H9 (cell line): ENCODE results near the gene HYAL2. TPM values are rescaled to one million over a fixed set of nuclear protein-coding genes. Genes with fewer than 3 reads are reported as not detected.
A peak's percentile ranks its signal among the peaks of the same experiment; 100 is the strongest.

Experiments
- DNase-seq: peaks from one replicate; pipeline ENCODE4 v3.0.0-alpha.2; 2017
- H2AFZ ChIP-seq: one replicate; pipeline ENCODE4 v1.6.1; 2013; ENCODE audit warnings: mild to moderate bottlenecking, low read length, control low read depth, moderate library complexity
- H2AK5ac ChIP-seq: 2 replicates; pipeline ENCODE4 v1.6.1; 2013; ENCODE audit warnings: low read length, control low read depth, mixed read lengths; ENCODE audit not compliant: insufficient read length
- H2BK120ac ChIP-seq: one replicate; pipeline ENCODE4 v1.6.1; 2013; ENCODE audit warnings: low read depth, mild to moderate bottlenecking, low read length, control low read depth, inconsistent platforms; ENCODE audit not compliant: poor library complexity, severe bottlenecking
- H2BK12ac ChIP-seq: 2 replicates; pipeline ENCODE4 v1.6.1; 2013; ENCODE audit warnings: low read length, control low read depth, mixed read lengths, low read depth; ENCODE audit not compliant: insufficient read length
- H2BK15ac ChIP-seq: 2 replicates; pipeline ENCODE4 v1.6.1; 2013; ENCODE audit warnings: low read depth, low read length, control low read depth
- H2BK20ac ChIP-seq: one replicate; pipeline ENCODE4 v1.6.1; 2013; ENCODE audit warnings: low read depth, mild to moderate bottlenecking, low read length, control low read depth, inconsistent platforms; ENCODE audit not compliant: poor library complexity, severe bottlenecking
- H2BK5ac ChIP-seq: 2 replicates; pipeline ENCODE4 v1.6.1; 2013; ENCODE audit warnings: low read length, control low read depth, mixed read lengths; ENCODE audit not compliant: insufficient read length
- H3K14ac ChIP-seq: 2 replicates; pipeline ENCODE4 v1.6.1; 2013; ENCODE audit warnings: low read length, control low read depth; ENCODE audit not compliant: insufficient read depth
- H3K18ac ChIP-seq: 2 replicates; pipeline ENCODE4 v1.6.1; 2013; ENCODE audit warnings: low read depth, mild to moderate bottlenecking, mixed read lengths, low read length, control low read depth; ENCODE audit not compliant: insufficient read length
- H3K23ac ChIP-seq: 2 replicates; pipeline ENCODE4 v1.6.1; 2013; ENCODE audit warnings: low read length, control low read depth, mixed read lengths, low read depth; ENCODE audit not compliant: insufficient read length
- H3K23me2 ChIP-seq: 2 replicates; pipeline ENCODE4 v1.6.1; 2013; ENCODE audit warnings: low read depth, mild to moderate bottlenecking, mixed read lengths, low read length, control low read depth; ENCODE audit not compliant: insufficient read length, poor library complexity, severe bottlenecking
- H3K27ac ChIP-seq: 2 replicates; pipeline ENCODE4 v1.5.1; 2013; ENCODE audit warnings: low read length, control low read depth, mixed read lengths, low read depth; ENCODE audit not compliant: insufficient read length
- H3K27me3 ChIP-seq: 2 replicates; pipeline ENCODE4 v1.6.1; 2013; ENCODE audit warnings: low read length, control low read depth, inconsistent platforms; ENCODE audit not compliant: insufficient read depth
- H3K4ac ChIP-seq: 2 replicates; pipeline ENCODE4 v1.6.1; 2013; ENCODE audit warnings: low read depth, mild to moderate bottlenecking, control low read depth, inconsistent platforms, low read length, moderate library complexity
- H3K4me1 ChIP-seq: 2 replicates; pipeline ENCODE4 v1.6.1; 2013; ENCODE audit warnings: low read length, control low read depth, inconsistent platforms; ENCODE audit not compliant: insufficient read depth
- H3K4me2 ChIP-seq: 2 replicates; pipeline ENCODE4 v1.6.1; 2013; ENCODE audit warnings: low read length, control low read depth, mixed read lengths; ENCODE audit not compliant: insufficient read length, insufficient read depth
- H3K56ac ChIP-seq: 2 replicates; pipeline ENCODE4 v1.6.1; 2013; ENCODE audit warnings: low read depth, mild to moderate bottlenecking, mixed read lengths, low read length, control low read depth; ENCODE audit not compliant: insufficient read length
- H3K79me1 ChIP-seq: 2 replicates; pipeline ENCODE4 v1.6.1; 2013; ENCODE audit warnings: low read depth, mild to moderate bottlenecking, moderate library complexity, low read length, control low read depth, inconsistent platforms; ENCODE audit not compliant: insufficient read depth, poor library complexity, severe bottlenecking
- H3K79me2 ChIP-seq: 2 replicates; pipeline ENCODE4 v1.6.1; 2013; ENCODE audit warnings: low read length, control low read depth, inconsistent platforms; ENCODE audit not compliant: insufficient read depth
- H3K9ac ChIP-seq: 2 replicates; pipeline ENCODE4 v1.6.1; 2013; ENCODE audit warnings: low read length, control low read depth, mixed read lengths; ENCODE audit not compliant: insufficient read length; ENCODE audit errors: extremely low read depth
- H3K9me3 ChIP-seq: one replicate; pipeline ENCODE4 v1.6.1; 2013; ENCODE audit warnings: low read depth, low read length, inconsistent platforms; ENCODE audit not compliant: control insufficient read depth
- H3T11ph ChIP-seq: one replicate; pipeline ENCODE4 v1.6.1; 2013; ENCODE audit warnings: mild to moderate bottlenecking, low read length, control low read depth, inconsistent platforms
- H4K20me1 ChIP-seq: one replicate; pipeline ENCODE4 v1.6.1; 2013; ENCODE audit not compliant: control insufficient read depth, insufficient read length, insufficient read depth
- H4K5ac ChIP-seq: 2 replicates; pipeline ENCODE4 v1.6.1; 2013; ENCODE audit warnings: low read depth, mild to moderate bottlenecking, mixed read lengths, low read length, control low read depth; ENCODE audit not compliant: insufficient read length
- H4K8ac ChIP-seq: replicated peaks from 2 replicates; pipeline ENCODE4 v1.6.1; 2013; ENCODE audit warnings: low read length, control low read depth, mixed read lengths, low read depth; ENCODE audit not compliant: insufficient read length
- H4K91ac ChIP-seq: 2 replicates; pipeline ENCODE4 v1.6.1; 2013; ENCODE audit warnings: low read depth, mild to moderate bottlenecking, moderate library complexity, mixed read lengths, low read length, control low read depth; ENCODE audit not compliant: insufficient read length
- H3K27ac Mint-ChIP-seq, 3 experiments: 2 replicates in 2 of 3; 3 replicates in 1 of 3; pipeline ENCODE4 v1.8.0; 2020 to 2021; ENCODE audit warnings: mixed read lengths in 3 of 3, mild to moderate bottlenecking in 1 of 3, moderate library complexity in 1 of 3
- H3K27me3 Mint-ChIP-seq: 2 replicates; pipeline ENCODE4 v1.8.0; 2021; ENCODE audit warnings: low read depth, mild to moderate bottlenecking, moderate library complexity, mixed read lengths
- H3K36me3 Mint-ChIP-seq, 3 experiments: 2 replicates in 2 of 3; 3 replicates in 1 of 3; pipeline ENCODE4 v1.8.0; 2020 to 2021; ENCODE audit warnings: low read depth in 3 of 3, mixed read lengths in 3 of 3; ENCODE audit not compliant: insufficient read depth in 1 of 3
- H3K4me1 Mint-ChIP-seq, 2 experiments: 2 replicates each; pipeline ENCODE4 v1.8.0; 2020; ENCODE audit warnings: mixed read lengths in 2 of 2
- H3K4me3 Mint-ChIP-seq, 2 experiments: 2 replicates in 1 of 2; 3 replicates in 1 of 2; pipeline ENCODE4 v1.8.0; 2020 to 2021; ENCODE audit warnings: mild to moderate bottlenecking in 2 of 2, mixed read lengths in 2 of 2, moderate library complexity in 1 of 2
- H3K9me3 Mint-ChIP-seq, 2 experiments: 2 replicates in 1 of 2; 3 replicates in 1 of 2; pipeline ENCODE4 v1.8.0; 2020; ENCODE audit warnings: mild to moderate bottlenecking in 2 of 2, mixed read lengths in 2 of 2, moderate library complexity in 1 of 2
- WGBS: extraction: QIAGEN DNeasy Blood & Tissue Kit; methylation state at CpG from one replicate; pipeline ENCODE4 v1.1.7; 2013; ENCODE audit warnings: missing lambda C conversion rate, low lambda C conversion rate, mixed read lengths; ENCODE audit not compliant: insufficient read length; ENCODE audit errors: extremely low coverage; 5-methylcytosine and 5-hydroxymethylcytosine counted together
- total RNA-seq: library from RNA; stranded (reverse); gene quantifications from 2 replicates; pipeline ENCODE4 v1.2.1, GENCODE V29; 2021
- TF ChIP-seq, protein P1 (sequence below): fragments of 200-600 bp; sonication (generic); conservative IDR thresholded peaks from 3 replicates; pipeline ENCODE4 v1.8.0; 2021; ENCODE audit warnings: antibody characterized with exemption, mild to moderate bottlenecking

HYAL2 gene
- total RNA-seq, 1 experiment from 2014 or later = 51.9 TPM

GRCh38 chr3:50279255-50280016 is 43.1 kb downstream of the HYAL2 start:
- H4K91ac ChIP-seq = no peak overlapping the region
- no peak overlapping the region for H4K5ac ChIP-seq
- no peak overlapping the region for H3K14ac ChIP-seq
- H4K20me1 ChIP-seq = no peaks in the 10 kb centered on the region
- H2BK5ac ChIP-seq = no peak overlapping the region
- Mint-ChIP-seq H3K9me3 (no peaks in the 10 kb centered on the region), H3K27me3 (peaks cover 45% of the 10 kb centered on the region), H3K27ac (peak overlapping the region in 1 of 3 experiments; percentile 34; a peak in 1 of 7 replicates), H3K4me3 (no peak overlapping the region), H3K36me3 (no peaks in the 10 kb centered on the region; a peak in 1 of 7 replicates), H3K4me1 (peaks cover 15 to 17% of the 10 kb centered on the region in 2 experiments)
- DNase-seq = no peak
- no peak overlapping the region for H3T11ph ChIP-seq
- H3K18ac ChIP-seq = no peak overlapping the region
- H3K23ac ChIP-seq = no peak overlapping the region
- H3K79me2 ChIP-seq = no peaks in the 10 kb centered on the region
- no CpG with 5 or more reads among the region's 8 CpGs for WGBS
- TF ChIP-seq, protein P1, sequence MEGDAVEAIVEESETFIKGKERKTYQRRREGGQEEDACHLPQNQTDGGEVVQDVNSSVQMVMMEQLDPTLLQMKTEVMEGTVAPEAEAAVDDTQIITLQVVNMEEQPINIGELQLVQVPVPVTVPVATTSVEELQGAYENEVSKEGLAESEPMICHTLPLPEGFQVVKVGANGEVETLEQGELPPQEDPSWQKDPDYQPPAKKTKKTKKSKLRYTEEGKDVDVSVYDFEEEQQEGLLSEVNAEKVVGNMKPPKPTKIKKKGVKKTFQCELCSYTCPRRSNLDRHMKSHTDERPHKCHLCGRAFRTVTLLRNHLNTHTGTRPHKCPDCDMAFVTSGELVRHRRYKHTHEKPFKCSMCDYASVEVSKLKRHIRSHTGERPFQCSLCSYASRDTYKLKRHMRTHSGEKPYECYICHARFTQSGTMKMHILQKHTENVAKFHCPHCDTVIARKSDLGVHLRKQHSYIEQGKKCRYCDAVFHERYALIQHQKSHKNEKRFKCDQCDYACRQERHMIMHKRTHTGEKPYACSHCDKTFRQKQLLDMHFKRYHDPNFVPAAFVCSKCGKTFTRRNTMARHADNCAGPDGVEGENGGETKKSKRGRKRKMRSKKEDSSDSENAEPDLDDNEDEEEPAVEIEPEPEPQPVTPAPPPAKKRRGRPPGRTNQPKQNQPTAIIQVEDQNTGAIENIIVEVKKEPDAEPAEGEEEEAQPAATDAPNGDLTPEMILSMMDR = no peak
- H2AK5ac ChIP-seq = no peak overlapping the region
- H2BK15ac ChIP-seq = no peak overlapping the region
- no peaks in the 10 kb centered on the region for H3K4me1 ChIP-seq
- peaks cover 3% of the 10 kb centered on the region; the same call in 1 of the 2 replicates for H3K27me3 ChIP-seq
- H3K9me3 ChIP-seq = no peaks in the 10 kb centered on the region
- no peak overlapping the region for H4K8ac ChIP-seq
- H3K4ac ChIP-seq = no peak overlapping the region
- no peaks in the 10 kb centered on the region for H3K79me1 ChIP-seq
- H3K9ac ChIP-seq = no peak overlapping the region
- no peak overlapping the region for H3K4me2 ChIP-seq
- no peak overlapping the region for H2AFZ ChIP-seq
- H2BK120ac ChIP-seq = no peak overlapping the region
- H3K23me2 ChIP-seq = peaks cover 6% of the 10 kb centered on the region
- H2BK12ac ChIP-seq = no peak overlapping the region
- no peak overlapping the region for H2BK20ac ChIP-seq
- no peak overlapping the region for H3K27ac ChIP-seq
- no peak overlapping the region for H3K56ac ChIP-seq
